ENCODE results near the gene SLC9A3.
"Not testable (repeated sequence)": the region's sequence is repeated elsewhere in the genome, so short reads cannot be mapped to it uniquely, and the experiment has no call there.

The SLC9A3 gene

DNA sequence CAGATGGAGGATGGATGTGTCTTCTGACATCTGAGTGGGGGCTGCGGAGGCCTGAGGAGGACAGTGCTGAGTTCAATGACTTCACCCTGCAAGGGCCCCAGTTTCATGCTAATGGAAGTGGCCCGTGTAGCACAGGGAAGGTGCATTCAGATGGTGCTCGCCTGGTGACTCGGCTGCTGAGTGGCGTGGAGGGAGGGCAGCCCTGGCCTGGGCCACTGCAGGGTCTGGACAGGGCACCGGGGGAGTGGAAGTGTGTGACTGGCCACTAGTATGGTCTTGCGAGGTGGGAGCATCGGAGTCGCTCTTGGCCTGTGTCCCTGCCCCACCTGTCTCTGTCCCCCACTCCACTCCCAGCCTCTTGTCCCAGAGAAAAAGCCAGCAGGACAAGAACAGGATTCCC, 1.7 kb upstream of the SLC9A3 start:
- no peak for DNase-seq (ENCODE audit: low spot score)

DNA sequence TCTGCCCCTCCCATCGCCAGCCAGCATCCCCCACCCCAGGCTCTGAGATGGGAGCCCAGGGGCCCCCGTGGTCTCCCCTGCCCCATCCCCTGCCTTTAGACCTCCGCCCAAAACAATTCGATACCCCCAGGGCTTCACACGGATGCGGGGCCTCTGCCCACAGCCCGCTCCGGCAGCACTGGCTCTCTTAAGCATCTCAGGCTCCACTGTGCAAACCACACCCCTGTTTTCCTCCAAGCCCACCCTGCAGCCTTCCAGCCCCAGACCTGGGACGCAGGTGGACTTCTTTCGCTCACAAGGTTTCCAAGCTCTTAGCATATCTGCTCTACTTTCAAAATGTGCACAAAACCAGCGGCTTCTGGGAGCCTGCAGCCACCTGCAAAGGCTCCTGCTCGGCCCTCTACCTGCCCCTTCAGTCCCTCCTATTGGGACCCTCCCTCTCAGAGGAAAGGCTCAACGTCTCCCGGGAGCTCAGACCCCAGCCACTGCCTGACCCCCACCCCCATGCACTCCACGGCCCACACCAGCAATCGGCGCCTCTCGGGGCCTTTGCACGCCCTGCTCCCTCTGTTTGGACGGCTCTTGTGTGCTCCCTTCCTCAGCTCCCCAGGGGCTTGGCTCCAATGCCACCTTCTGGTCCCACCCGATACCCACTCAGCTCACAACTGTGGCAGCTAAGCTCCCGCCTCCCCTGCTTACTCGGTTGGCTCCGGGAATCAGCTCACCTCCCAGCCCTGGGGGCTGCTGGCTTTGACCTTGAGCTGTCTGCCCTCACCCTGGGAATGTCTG, 918 bp upstream of the SLC9A3 start:
- DNase-seq (ENCODE audit: low spot score): no peak

DNA sequence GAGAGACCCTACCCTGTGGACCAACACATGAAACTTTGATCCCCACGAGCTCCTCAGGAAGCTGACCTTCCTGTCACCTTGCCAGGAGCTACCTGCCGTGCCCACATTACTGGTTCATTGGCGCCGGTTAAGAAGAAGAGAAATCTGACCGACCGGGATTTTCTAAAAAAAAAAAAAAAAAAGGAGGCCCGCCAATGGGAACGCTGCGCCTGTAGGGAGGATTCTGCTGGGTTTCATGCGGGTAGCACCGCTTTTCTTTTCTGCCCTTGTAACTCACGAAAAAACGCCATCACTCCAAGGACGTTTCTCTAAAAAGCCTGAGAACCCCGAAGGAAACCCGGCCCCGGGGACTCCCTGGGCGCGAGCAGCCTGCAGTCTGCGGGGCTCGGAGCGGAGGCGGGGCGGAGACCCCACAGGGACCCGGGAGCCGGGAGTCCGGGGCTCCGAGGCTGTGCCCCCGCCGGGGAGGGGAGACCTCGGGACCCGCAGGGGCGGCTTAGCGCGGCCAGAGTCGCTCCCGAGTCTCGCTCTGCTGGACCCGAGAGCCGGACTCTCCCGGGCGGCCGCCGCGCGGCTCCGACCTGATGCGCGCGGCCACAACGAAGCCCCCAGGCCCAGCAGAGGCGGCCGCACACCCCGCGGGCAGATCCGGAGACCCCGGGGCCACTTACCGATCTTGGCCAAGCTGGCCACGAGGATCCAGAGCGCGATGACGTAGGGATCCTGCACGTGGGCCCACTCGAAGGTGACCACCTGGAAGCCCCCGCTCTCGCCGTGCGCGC, 617 bp downstream of the SLC9A3 start:
- no peak for DNase-seq (ENCODE audit: low spot score)

DNA sequence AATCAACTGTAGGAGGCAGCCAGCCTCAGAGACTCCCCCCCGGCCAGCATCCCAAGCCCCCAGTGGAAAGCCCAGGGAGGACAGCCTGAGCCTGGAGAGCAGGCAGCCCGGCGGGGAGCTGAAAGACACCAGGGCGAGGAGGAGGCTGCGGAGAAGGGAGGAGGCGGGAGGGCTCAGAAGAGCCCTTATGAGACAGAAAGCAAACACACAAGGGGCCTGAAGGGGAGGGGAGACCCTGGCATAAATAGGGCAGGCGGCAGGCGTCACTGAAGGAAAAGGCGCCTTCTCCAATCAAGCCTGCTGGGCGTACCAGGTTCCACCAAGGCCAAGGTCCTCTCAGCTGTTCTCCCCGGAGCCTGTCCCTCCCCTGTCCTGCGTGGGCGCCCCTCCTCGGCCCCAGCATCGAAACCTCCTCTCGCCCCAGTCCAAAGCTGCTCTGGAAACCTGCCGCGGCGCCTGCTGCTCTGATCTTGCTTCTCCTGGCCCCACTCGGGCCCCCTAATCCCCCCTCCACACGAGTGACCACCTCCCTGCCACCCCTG, 1.3 kb downstream of the SLC9A3 start:
- DNase-seq (ENCODE audit: low spot score): no peak

DNA sequence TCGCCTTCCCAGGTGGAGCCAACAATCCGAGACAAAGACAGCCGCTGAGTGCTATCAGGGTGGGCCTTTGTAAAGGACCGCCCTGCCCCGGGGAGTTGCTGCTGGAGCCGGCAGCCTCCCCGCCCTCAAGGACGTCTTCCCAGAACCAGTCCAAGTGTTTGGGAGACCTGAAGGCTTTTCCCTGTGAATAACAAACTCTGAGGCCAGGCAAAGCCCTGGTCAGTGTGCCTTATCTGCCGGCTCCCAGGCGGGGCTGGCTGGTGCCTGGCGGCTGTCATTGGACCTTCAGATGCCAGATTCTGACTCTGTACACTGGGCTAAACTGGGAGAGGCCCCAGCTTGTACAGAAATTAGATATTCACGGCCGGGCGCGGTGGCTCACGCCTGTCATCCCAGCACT, 2.1 kb downstream of the SLC9A3 start:
- DNase-seq (ENCODE audit: low spot score): no peak

DNA sequence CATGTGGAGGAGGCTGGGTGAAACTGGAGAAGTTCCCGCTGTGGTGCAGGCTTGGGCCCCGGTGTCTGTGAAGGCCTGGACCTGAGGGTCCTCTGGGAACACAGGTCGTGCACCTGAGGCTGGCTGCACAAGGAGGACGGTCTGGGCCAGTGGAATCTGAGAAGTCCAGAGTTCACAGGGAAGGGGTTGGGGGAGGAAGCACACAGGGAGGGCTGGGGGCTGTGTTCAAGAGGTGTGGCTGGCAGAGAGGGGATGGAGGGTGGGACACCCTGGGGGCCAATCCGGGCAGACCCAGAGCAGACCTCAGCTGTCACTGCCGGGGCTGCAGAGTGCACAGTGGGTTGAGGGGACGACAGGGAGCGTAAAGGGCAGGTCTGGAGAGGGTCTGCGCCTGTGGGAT, 2.6 kb downstream of the SLC9A3 start:
- DNase-seq (ENCODE audit: low spot score): no peak

DNA sequence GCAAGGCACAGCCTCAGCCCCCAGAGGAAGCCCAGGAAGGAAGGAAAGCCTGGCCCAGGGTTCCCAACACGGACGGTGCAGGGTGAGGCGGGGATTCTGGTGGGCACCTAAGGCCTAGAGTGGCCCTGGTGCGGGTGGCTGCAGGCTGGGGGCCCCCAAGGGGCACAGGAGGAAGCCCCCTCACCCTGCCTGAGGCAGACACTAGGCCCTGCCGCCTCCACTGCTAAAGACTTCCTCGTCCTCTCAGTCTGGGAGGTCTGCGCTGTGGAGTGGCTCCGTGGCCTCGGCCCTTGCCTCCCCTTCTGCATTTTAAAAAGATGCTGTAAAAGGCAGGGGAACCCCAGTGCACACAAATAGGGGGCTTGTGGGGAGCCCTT, 3.4 kb downstream of the SLC9A3 start:
- DNase-seq (ENCODE audit: low spot score): no peak

DNA sequence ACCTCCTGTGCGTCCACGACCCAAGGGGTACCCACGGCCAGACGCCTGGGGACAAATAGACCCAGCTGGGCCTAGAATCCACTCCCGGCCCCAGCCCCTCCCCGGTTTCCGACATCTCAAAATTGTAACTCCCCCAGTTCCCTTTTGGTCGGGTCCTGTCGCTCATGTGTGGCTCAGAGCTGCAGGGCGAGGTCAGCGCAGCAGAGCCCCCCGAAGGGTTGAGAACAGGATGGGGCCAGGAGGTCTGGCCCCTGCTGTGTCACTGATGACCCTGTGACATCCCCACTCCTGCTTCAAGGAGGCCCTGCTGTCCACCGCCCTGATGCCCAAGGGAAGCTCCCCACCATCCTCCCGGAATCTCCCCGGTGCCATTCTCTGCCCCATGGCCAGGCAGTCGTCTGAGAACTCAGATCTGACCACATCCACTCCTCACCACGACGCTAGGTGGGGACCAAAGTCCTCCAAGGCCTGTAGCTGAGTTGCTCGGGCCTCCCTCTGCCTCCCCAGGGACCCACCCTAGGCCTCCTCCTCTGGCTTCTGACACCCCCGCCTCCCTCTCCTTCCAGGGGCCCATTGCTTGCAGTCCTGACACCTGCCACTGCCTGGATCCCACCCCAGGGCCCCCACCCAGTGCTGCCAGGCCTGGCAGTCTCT, 3.9 kb downstream of the SLC9A3 start:
- no peak for DNase-seq (ENCODE audit: low spot score)

DNA sequence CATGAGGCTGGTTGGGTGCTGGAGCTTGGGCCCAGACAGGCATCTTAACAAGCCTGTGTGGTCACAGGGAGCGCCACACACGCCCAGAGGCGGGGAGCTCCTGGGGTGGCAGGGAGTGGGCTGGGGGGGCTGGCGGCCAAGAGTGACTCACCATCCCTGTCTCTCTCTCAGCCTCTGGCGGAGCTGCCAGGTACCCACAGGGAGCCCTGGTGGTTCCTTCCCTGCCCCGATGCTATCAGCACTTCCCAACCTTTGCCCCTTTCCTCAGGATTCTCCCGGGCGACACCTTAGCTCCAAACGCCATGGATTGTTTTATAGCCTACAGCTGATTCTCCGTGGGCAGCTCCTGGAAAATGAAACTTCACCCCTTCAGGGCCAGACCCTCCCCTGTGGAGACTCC, 5.5 kb downstream of the SLC9A3 start:
- no peak for DNase-seq (ENCODE audit: low spot score)

DNA sequence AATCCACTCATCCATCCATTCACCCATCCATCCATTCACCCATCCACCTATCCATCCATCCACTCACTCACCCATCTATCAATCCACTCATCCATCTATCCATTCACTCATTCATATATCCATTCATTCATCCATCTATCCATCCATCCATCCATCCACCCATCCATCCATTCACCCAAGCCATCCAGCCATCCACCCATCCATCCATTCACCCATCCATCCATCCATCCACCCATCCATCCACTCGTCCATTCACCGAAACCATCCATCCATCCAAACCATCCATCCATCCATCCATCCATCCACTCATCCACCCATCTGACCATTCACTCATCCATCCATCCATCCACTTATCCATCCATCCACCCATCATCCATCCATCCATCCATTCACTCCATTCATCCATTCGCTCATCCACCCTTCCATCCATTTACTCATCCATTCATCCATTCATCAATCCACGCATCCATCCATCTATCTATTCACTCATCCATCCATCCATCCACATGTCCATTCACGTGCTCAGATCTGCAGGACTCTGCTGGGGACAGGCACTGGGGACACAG, 6.6 kb downstream of the SLC9A3 start:
- DNase-seq (ENCODE audit: low spot score): no peak

DNA sequence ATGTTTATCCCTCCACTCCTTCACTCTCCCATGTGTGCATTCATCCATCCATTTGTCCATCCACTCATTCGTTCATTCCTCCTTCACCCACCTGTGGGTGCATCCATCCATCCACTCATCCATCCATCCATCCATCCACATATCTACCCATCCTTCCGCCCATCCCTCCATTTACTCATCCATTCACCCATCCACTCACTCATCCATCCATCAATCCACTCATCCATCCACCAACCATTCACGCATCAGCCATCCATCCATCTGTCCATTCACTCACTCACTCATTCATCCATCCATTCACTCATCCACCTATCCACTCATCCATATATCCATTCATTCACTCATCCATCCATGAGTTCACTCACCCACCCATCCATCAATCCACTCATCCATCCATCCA, 7.3 kb downstream of the SLC9A3 start:
- DNase-seq (ENCODE audit: low spot score): no peak

DNA sequence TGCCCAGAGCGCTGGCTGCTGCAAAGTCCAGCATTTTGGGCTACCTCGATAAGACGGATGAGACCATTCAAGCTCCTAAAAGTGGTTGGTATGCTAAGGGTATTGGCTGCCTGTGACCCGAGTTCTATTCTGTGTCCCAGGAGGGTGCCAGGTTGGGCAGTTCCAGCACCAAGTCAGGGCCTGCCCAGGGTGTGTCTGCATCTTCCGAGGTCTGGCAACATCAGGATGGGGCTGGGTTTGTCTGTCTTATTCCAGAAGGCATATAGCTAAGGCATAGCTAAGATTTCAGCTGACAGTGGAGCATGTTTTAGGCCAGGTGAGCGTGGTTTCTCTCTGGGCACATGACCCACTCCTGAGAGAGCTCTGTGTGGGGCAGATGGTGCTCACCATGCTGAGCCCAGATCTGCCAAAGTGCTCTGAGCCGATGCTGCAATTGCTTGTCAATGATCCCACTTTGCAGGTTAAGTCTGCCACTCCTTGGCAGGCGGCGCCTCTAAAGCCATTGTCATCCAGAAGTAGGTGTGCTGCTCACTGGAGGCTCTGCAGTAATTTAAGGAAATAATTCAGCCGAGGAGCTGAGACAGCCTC, 7.8 kb downstream of the SLC9A3 start:
- DNase-seq (ENCODE audit: low spot score): no peak

DNA sequence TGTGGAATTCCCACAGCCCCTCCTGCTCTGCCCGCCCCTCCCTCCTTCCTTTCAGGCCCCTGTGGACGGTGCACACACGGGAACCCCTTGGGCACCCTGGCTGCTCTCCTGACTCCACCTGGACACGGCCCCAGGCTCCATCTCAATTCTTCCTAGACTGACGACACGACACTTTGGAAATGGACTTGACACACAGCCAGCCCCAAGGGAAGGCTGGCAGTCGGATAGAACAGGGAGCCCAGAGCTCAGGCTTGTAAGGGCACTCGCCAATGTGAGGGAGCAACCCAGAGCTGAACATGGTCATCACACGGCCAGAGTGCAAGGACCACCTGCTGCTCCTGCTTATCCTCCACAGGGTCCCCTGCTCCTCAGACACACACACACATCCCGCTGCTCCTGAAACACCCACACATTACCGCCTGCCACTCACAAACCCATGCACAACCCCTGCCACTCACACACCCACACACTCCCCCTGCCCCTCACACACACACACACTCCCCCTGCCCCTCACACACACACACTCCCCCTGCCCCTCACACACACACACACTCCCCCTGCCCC, 8.9 kb downstream of the SLC9A3 start:
- DNase-seq (ENCODE audit: low spot score): no peak

DNA sequence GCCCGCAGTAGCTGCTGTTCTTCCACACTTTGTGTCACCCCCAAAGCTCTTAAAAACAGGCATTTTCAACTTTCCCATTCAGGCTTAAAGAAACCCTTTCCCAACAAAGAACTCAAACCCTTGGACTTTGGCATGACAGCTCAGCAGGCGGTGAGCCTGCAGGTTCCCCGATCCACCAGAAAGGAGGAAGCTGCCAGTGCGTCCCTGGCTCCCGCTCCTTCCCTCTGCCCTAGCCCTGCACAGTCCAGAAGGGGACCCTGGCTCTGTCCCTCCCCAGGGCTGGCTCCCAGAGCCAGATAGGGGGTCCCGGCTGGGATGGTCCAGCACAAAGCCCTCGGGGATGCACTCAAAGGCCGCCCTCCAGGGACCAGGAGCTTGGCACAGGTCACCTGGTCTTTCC, 9.6 kb downstream of the SLC9A3 start:
- no peak for DNase-seq (ENCODE audit: low spot score)

DNA sequence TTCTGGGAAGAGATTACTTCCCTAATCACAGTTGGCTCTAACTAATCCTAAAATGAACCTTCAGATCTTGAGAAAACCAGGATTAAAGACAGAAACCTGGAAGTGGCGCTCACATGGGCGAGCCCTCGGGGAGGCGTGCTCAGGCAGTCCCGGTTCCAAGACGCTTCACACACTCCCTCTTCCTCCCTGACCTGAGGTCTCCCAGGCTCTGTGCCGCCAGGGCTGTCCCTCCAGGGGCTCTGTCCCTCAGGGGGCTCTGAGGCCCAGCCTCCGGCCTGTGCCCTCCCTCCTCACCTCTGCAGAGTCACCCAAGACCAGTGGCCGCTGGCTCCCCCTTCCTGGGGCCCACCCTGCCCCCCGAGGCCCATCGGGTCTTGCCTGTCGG, 10.2 kb downstream of the SLC9A3 start:
- DNase-seq (ENCODE audit: low spot score): no peak

DNA sequence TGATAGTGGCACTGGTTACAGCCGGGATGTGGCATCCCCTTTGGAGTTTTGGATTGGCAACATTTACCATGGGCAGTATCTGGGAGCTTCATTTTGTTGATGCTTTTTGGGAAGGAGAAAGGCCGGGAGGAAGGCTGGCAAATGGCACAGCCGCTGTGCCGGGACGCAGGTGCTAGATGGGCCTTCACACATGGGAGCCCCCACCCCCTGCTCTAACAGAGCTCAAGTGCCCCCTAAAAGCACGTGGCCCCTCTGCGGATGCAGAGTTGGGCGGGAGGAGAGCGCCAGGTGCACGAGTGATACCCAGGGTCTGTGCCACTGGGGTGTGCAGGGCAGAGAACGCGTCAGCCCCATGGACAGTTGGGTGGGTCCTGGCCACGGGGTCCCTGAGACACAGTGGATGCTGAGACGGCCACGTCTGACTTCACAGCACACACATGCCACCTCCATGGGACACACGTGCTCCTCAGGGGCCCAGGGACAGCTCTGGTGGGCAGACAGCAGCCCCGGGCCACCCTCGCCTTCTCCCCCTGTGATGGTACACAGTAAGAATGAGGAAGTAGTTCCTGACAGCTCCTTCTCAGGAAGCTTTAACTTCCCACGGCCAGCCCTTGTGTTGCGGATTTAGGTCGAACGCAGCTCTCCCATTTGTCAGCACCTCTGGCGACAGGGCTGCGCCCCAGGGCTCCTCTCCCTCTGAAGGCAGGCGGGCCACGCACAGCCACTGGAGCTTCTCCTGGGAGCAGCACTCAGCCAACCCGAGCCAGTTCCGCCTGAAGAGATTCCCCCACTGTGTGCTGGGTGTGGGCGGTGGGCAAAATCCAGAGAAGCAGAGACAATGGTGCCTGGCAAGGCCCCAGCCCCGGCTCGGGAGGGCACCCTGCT, 10.8 kb downstream of the SLC9A3 start:
- no peak for DNase-seq (ENCODE audit: low spot score)

DNA sequence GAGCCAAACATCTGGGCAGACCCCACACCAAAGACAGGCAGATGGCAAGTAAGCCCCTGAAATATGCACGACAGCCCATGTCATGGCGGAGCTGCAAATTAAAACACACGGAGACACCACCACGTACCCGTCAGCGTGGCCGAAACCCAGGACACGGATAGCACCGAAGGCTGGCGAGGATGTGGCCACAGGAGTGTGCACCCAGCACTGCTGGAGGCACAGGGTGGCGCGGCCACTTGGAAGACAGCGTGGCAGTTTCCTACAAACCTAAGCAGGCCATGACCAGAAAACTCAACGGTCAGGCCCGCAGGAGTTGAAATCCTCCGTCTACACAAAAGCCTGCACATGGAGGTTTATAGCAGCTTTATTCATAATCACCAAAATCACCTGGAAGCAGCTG, 12.8 kb downstream of the SLC9A3 start:
- no peak for DNase-seq (ENCODE audit: low spot score)

DNA sequence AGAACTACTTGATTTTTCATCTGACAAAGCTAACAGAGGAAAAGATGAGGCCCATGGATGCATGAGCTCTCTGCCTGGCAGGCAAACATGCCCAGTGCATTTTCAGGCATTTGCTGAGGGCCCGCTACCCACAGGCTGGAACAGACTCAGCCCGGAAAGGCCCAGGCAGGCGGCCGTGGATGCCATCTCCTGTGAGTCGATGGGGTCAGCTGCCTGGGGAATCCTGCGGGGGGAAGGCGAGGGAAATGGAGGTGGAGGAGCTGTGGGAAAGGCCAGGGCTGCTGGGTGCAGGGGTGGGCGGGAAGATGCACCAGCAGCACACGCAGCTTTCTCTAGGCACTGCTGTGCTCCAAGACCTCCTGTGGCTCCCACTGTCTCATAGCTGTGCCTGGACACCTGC, 13.7 kb downstream of the SLC9A3 start:
- no peak for DNase-seq (ENCODE audit: low spot score)

DNA sequence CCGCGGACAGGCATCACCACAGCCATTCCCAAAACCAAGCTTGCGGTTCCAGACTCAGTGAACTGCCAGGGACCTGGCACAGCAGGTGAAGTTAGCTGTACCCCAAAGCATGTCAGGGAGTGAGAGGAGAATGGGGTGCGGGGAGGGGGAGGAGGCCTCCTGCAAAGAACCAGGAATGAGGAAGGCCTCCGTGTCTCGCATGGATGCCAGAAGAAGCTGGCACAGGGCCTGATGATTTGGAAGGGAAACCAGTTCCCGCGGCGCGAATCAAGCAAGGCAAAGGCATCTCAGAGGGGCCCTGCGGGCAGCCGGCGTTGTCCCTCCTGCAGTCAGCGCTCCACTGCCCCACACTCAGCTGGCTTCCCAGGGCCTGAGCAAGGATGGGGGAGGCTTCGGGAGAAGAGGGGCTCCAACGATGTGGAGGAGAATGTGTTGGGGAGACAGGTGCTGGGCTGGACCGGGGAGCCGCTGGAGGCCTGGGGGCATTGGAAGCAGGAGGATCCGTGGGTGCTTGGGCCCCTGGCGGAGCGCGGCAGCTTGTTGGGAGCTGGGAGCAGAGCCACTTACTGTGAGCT, 14.6 kb downstream of the SLC9A3 start:
- DNase-seq (ENCODE audit: low spot score): no peak

DNA sequence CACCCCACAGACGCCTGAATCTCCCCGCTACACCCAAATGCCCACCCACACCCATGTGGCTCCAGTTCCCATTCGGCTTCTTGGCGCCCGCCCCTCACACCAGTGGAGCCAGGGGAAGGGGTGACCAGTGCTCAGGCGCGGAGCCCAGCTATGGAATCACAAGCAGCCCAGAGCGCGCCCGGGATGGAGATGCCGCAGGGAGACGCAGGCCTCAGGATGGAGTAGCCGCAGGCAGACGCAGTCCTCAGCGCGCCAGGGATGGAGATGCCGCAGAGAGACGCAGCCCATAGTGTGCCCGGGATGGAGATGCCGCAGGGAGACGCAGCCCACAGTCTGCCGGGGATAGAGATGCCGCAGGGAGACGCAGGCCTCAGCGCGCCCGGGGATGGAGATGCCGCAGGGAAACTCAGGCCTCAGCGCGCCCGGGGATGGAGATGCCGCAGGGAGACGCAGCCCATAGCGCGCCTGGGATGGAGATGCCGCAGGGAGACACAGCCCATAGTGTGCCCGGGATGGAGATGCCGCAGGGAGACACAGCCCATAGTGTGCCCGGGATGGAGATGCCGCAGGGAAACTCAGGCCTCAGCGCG, 16.2 kb downstream of the SLC9A3 start:
- not testable (repeated sequence) for DNase-seq (ENCODE audit: low spot score)

Data from COLO829 (cell line).